HepG2 (cell line): ENCODE data around the gene S100A9.

Experiments
- ATF7 ChIP-seq, 2 experiments: fragments of 450-650 bp in 1 of 2; sonication (generic) in 1 of 2; formaldehyde crosslinking in 1 of 2; IDR thresholded peaks; 2 replicates each; pipeline versions ENCODE4 v1.4.0 to v1.6.1; 2016 to 2020; ENCODE audit warnings: antibody characterized with exemption in 1 of 2, mild to moderate bottlenecking in 1 of 2, missing genetic modification reagents in 1 of 2
- CHD2 ChIP-seq: IDR thresholded peaks from 2 replicates; pipeline ENCODE4 v1.6.1; 2011; ENCODE audit warnings: low read depth, low read length, improper control_type of control experiment
- NFE2L1 ChIP-seq: sonication (generic); formaldehyde crosslinking; IDR thresholded peaks from 2 replicates; pipeline ENCODE4 v1.4.0; 2020; ENCODE audit warnings: missing genetic modification reagents, mild to moderate bottlenecking, borderline replicate concordance
- RBM22 ChIP-seq: fragments of 200-400 bp; formaldehyde crosslinking; optimal IDR thresholded peaks from 2 replicates; pipeline ENCODE3; 2017; ENCODE audit warnings: mild to moderate bottlenecking, low read length, moderate library complexity
- STAG1 ChIP-seq: sonication (generic); formaldehyde crosslinking; IDR thresholded peaks from 2 replicates; pipeline ENCODE4 v1.4.0; 2020; ENCODE audit warnings: missing genetic modification reagents
- TF ChIP-seq, protein P1 (sequence below): sonication (generic); formaldehyde crosslinking; IDR thresholded peaks from 2 replicates; pipeline ENCODE4 v1.5.0; 2020; ENCODE audit warnings: mild to moderate bottlenecking, missing genetic modification reagents, moderate library complexity

DNA sequence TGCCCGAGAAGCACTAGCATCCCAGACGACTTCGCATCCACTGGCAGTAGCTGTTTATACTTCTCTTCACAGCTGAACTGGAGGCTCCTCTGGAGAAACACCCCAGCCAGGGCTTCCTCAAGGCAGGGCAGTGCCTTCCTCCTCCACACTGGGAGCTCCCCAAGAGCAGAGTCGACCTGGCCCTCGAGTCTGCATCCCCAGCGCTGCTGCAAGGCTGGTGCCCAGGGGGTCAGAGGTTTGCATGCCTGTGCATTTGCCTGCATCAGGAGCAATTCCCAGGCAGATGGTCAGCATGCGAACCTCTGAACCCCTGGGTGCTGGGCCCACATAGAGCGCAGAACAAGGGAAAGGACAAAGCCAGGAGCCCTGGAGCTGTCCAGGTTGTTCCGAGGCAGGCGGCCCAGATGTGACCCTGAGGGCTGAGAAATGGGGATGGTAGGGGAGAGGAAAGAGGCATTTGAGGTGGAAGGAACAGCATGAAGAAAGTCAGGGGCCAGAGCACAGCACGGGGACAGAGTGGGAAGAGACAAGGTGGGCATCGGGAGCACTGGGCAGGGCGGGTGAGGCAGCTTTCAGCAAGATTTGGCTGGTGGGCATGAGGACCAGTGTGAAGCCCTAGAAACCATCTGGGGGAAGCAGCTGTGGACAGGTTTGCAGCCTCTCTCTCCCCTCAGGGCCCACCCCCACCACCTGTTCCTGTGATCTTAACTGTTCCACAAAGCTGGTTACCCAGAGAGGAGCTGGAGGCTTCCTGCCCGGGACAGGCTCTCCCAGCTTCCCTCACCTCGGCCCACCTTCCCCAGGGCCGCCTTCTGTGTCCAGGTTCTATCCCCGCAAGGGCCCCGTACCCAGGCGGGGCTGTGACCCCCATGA, 39.6 kb downstream of the S100A9 start:
- TF ChIP-seq RBM22, result no peak
- TF ChIP-seq, protein P1, sequence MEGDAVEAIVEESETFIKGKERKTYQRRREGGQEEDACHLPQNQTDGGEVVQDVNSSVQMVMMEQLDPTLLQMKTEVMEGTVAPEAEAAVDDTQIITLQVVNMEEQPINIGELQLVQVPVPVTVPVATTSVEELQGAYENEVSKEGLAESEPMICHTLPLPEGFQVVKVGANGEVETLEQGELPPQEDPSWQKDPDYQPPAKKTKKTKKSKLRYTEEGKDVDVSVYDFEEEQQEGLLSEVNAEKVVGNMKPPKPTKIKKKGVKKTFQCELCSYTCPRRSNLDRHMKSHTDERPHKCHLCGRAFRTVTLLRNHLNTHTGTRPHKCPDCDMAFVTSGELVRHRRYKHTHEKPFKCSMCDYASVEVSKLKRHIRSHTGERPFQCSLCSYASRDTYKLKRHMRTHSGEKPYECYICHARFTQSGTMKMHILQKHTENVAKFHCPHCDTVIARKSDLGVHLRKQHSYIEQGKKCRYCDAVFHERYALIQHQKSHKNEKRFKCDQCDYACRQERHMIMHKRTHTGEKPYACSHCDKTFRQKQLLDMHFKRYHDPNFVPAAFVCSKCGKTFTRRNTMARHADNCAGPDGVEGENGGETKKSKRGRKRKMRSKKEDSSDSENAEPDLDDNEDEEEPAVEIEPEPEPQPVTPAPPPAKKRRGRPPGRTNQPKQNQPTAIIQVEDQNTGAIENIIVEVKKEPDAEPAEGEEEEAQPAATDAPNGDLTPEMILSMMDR (CRISPR knock-in tag), result no peak
- no peak for TF ChIP-seq STAG1 (CRISPR knock-in tag)
- TF ChIP-seq ATF7 (IDR thresholded peaks at IDR 0.05), result no peak
- TF ChIP-seq ATF7 (CRISPR knock-in tag; IDR thresholded peaks at IDR 0.05), result no peak
- no peak for TF ChIP-seq CHD2
- no peak for TF ChIP-seq NFE2L1 (CRISPR knock-in tag)
